IPS-18c (cell line): ENCODE measurements around the gene RABL3.
"Not testable (repeated sequence)": the region's sequence is repeated elsewhere in the genome, so short reads cannot be mapped to it uniquely, and the experiment has no call there.

Source experiments
- H3K4me3 ChIP-seq: 2 replicates; pipeline ENCODE4 v1.7.0; 2013; ENCODE audit warnings: low read depth, mild to moderate bottlenecking, low read length, moderate library complexity; ENCODE audit not compliant: insufficient read depth
- H3K9me3 ChIP-seq: one replicate; pipeline ENCODE4 v1.6.1; 2013; ENCODE audit warnings: mild to moderate bottlenecking, low read length, moderate library complexity; ENCODE audit not compliant: control insufficient read depth, insufficient read depth

Gene RABL3

GRCh38 chr3:120705884-120706582, 36.3 kb downstream of the RABL3 start:
- Histone ChIP-seq H3K9me3 (no peaks in the 10 kb centered on the region), H3K4me3 (no peak overlapping the region)

DNA sequence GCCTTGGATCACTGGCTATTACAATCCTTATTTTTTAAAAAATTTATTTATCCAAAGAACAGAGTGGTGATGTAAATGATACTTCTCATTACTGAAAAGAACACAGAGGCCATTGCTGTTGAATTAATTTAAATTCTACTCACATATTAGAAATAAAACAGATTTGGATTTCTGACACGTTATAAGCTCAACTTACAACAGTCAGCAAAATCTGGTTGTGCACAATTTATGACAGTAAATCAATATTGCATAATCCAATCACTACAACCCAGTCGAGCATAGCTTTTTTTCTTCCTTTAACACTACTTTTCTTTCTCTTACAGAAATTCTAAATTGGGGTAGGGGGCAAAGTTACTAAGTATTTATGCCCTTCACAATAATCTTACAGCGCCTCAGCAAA, 43.0 kb downstream of the RABL3 start:
- no peak overlapping the region for H3K4me3 ChIP-seq
- no peaks in the 10 kb centered on the region for H3K9me3 ChIP-seq

DNA sequence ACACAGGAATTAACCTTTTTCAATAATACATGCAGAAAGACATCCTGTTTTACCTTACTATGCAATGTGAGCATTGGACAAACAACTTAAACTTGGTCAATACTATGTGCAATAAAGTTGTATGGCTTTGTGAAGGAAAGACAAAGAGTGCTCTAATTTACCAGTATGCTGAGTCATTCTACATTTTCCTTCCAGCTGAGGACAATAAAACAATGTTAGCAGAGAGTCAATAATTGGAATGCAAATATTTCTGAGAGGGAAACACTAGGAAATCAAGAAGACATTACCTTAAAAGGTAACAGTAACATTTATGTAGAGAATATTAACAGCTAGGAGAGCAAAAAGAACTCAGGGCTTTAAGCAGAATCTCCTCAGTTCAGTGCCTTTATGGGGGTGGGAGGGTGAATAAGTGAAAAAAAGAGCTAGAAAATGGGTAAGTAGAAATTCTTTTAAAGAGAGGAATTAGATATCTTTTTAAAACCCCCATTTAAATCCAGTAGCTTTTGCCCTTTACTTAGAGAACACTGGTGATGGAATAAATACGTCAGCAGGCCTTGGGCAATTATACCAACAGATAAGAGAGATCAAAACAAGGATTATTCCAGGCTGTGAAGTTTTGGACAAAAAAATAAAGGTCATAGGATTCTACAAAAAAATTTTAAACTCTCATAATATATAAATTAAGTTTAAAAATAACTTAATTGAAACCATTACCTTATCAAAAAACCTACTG, 48.7 kb downstream of the RABL3 start:
- H3K9me3 ChIP-seq = no peaks in the 10 kb centered on the region
- no peak overlapping the region for H3K4me3 ChIP-seq

DNA sequence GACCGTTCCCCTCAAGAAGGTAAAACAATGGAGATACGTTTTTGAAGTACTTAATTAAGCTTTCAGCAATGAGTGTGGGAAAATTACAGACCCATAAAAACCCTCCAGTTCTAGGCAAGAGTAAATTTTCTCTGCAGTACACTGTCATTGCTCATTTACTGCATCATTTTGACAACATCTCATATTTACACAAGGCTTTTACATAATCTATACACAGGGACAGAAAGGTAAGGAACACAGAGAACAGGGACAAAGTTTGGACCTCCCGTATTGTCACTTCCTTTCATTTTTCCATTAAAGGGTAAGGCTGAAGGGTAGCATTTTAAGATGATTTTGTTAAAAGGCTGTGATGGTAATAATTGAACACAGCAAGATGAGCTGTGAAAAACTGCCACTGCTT, 52.9 kb downstream of the RABL3 start:
- no peak overlapping the region for H3K4me3 ChIP-seq
- no peaks in the 10 kb centered on the region for H3K9me3 ChIP-seq

DNA sequence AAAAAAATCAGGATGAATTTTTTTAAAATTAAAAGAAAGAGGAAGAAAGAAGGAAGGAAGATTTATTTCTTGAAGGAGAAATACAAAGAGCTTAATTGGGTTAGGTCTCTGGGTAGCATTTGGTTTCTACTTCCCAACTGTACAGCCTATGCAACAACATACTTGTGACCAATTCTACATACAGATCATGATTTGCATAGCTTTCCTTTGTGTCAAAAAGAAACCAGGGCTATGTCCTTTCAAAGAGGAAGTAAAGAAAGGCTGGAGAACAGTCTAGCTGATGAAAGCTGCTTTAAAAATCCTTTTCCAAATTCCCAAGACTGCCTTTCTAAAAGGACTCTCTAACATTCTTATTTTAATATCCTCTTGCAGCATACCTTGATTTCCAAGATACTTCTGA, 54.2 kb downstream of the RABL3 start:
- no peaks in the 10 kb centered on the region for H3K9me3 ChIP-seq
- no peak overlapping the region for H3K4me3 ChIP-seq

GRCh38 chr3:120685411-120685810, 56.9 kb downstream of the RABL3 start:
- H3K9me3 ChIP-seq = no peaks in the 10 kb centered on the region
- H3K4me3 ChIP-seq = no peak overlapping the region

- Histone ChIP-seq H3K9me3 (no peaks in the 10 kb centered on the region), H3K4me3 (no peak overlapping the region)
Measured at GRCh38 chr3:120684896-120685295, 57.4 kb downstream of the RABL3 start.

GRCh38 chr3:120683671-120684301, 58.5 kb downstream of the RABL3 start:
- Histone ChIP-seq H3K4me3 (no peak overlapping the region), H3K9me3 (no peaks in the 10 kb centered on the region)

GRCh38 chr3:120683213-120683612, 59.1 kb downstream of the RABL3 start:
- Histone ChIP-seq H3K9me3 (no peaks in the 10 kb centered on the region), H3K4me3 (no peak overlapping the region)

GRCh38 chr3:120682095-120682681, 60.1 kb downstream of the RABL3 start, which contains the start of gene HGD:
TSS of gene HGD (minus strand) at chr3:120682239. CDS start at chr3:120682111, 128 bp downstream.
- no peak within 1 kb of the TSS for H3K4me3 ChIP-seq
- H3K9me3 ChIP-seq = no peaks in the 10 kb centered on the region

DNA sequence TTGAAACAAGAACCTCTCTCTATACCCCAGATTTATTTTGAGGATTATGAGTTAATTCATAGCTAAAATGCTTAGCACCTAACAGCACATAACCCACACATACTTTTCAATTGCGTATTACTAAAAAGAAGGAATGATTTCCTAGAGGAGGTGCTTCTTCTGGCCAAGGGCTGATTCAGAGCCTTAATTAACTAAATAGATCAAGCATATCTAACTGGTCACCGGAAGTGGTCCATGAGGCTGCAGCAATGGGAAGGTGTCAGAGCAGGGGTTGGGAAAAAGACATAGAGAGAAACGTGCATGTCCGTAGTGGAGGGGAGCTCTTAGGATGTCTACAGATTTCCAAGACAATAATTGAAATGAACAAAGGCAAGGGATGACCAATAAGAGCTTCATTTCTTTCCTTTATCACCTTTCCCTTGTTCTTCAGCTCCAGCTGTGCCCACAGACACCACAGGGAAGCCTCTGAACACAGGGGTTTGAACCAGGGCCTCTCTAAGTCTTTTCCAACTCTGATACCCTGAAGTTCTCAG, 60.7 kb downstream of the RABL3 start:
- H3K4me3 ChIP-seq = no peak overlapping the region

DNA sequence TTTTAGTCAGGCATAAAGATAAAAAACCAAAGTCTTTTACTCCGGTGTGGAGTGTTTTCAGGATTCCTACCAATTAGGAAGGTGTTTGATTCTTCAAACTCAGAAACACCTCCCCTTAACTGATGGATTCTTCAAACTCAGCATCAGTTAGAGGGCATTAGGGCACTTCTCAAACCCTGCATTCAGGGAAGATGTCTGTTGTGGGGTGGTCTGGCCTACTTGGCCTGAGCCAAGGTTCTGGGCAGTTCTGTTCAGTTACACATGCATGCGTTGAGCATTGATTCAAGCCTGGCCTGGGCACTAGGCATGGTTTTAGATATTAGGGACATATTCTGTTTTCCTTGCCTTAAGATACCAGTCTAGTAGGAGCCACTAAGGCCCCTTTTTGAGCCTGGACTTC, 61.3 kb downstream of the RABL3 start:
- H3K4me3 ChIP-seq = no peak overlapping the region

More for the DNA sequence above, 60.7 kb downstream of the RABL3 start:
- no peaks in the 10 kb centered on the region for H3K9me3 ChIP-seq

GRCh38 chr3:120680193-120680894, 62.0 kb downstream of the RABL3 start:
- Histone ChIP-seq H3K9me3 (no peaks in the 10 kb centered on the region), H3K4me3 (no peak overlapping the region)

More for the DNA sequence above, 61.3 kb downstream of the RABL3 start:
- H3K9me3 ChIP-seq = no peaks in the 10 kb centered on the region

- no peak overlapping the region for H3K4me3 ChIP-seq
- no peaks in the 10 kb centered on the region for H3K9me3 ChIP-seq
Measured at GRCh38 chr3:120678984-120679383, 63.3 kb downstream of the RABL3 start.

GRCh38 chr3:120678331-120678947, 63.9 kb downstream of the RABL3 start:
- Histone ChIP-seq H3K4me3 (no peak overlapping the region), H3K9me3 (no peaks in the 10 kb centered on the region)

- not testable (repeated sequence) for H3K9me3 ChIP-seq
Measured at GRCh38 chr3:120677193-120677592, 65.1 kb downstream of the RABL3 start.

DNA sequence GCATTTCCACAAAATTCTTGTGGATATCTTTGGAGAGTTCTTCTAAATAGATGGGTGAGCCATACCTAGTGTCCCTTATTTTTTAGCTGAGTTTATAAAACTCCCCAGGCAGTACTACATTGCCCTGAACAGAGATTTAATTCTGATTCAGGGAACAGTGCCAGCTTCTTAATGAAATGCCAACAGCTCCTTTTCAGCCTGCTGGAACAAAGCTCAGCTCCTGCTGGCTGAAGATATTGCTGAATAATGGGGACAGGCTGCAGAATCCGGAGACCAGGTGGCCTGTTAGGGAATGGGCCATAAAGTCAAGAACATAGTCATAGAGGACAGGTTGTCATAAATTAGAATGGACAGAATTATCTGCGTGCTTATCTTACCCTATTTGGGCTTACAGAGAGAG, 69.2 kb downstream of the RABL3 start:
- no peaks in the 10 kb centered on the region for H3K9me3 ChIP-seq
- no peak overlapping the region for H3K4me3 ChIP-seq

More at GRCh38 chr3:120677193-120677592, 65.1 kb downstream of the RABL3 start:
- not testable (repeated sequence) for H3K4me3 ChIP-seq
